ENCODE results near the gene KCNJ8.
"Not testable (repeated sequence)": the region's sequence is repeated elsewhere in the genome, so short reads cannot be mapped to it uniquely, and the experiment has no call there.

KCNJ8 gene

GRCh38 chr12:21782723-21783122 is 8.2 kb upstream of the KCNJ8 start:
- DNase-seq: not testable (repeated sequence)

- DNase-seq: no peak
These were observed 6.3 kb upstream of the KCNJ8 start for GRCh38 chr12:21780786-21781185.

- DNase-seq: no peak
These were observed 1.7 kb upstream of the KCNJ8 start for GRCh38 chr12:21776175-21776574.

- DNase-seq: no peak
These were observed 771 bp upstream of the KCNJ8 start for GRCh38 chr12:21775133-21775820.

- DNase-seq: no peak
These were observed 700 bp downstream of the KCNJ8 start for GRCh38 chr12:21773806-21774205.

- DNase-seq: peak in 2 of 5 donors; percentile 3 to 4
These were observed 1.2 kb downstream of the KCNJ8 start for GRCh38 chr12:21773263-21773741.

- DNase-seq: no peak
These were observed 3.2 kb downstream of the KCNJ8 start for GRCh38 chr12:21771311-21771710.

GRCh38 chr12:21769307-21769706 is 5.2 kb downstream of the KCNJ8 start:
- DNase-seq: no peak

GRCh38 chr12:21766403-21766802 is 8.1 kb downstream of the KCNJ8 start:
- no peak for DNase-seq

GRCh38 chr12:21764950-21765349 is 9.6 kb downstream of the KCNJ8 start:
- no peak for DNase-seq

- no peak for DNase-seq
These were observed 10.4 kb downstream of the KCNJ8 start for GRCh38 chr12:21764065-21764464.

GRCh38 chr12:21763531-21763930 is 11.0 kb downstream of the KCNJ8 start:
- DNase-seq: no peak

- no peak for DNase-seq
These were observed 14.8 kb downstream of the KCNJ8 start for GRCh38 chr12:21759737-21760136.

GRCh38 chr12:21757735-21758134 is 16.8 kb downstream of the KCNJ8 start:
- DNase-seq: no peak

- DNase-seq: no peak
These were observed 17.8 kb downstream of the KCNJ8 start for GRCh38 chr12:21756699-21757098.

- no peak for DNase-seq
These were observed 23.0 kb downstream of the KCNJ8 start for GRCh38 chr12:21751517-21751916.

- DNase-seq: no peak
These were observed 29.2 kb downstream of the KCNJ8 start for GRCh38 chr12:21745258-21745657.

GRCh38 chr12:21731144-21731543 is 43.4 kb downstream of the KCNJ8 start:
- no peak for DNase-seq

GRCh38 chr12:21725731-21726130 is 48.8 kb downstream of the KCNJ8 start:
- no peak for DNase-seq

- DNase-seq: no peak
These were observed 55.4 kb downstream of the KCNJ8 start for GRCh38 chr12:21718944-21719650.

GRCh38 chr12:21718403-21718802 is 56.1 kb downstream of the KCNJ8 start:
- no peak for DNase-seq

GRCh38 chr12:21717767-21718166 is 56.7 kb downstream of the KCNJ8 start:
- no peak for DNase-seq

- no peak for DNase-seq
These were observed 59.1 kb downstream of the KCNJ8 start for GRCh38 chr12:21715386-21715785.

Data from T-helper 1 cell (primary cell).